Heart right ventricle (tissue), 16 donors: Measurements from ENCODE around the gene TMEM115. TPM values are rescaled to one million over a fixed set of nuclear protein-coding genes. Genes with fewer than 3 reads are reported as not detected.

Experiments
- ATAC-seq, 8 donors: fragments of 200-7000 bp; cut with Tn5 transposase; one replicate each; pipeline ENCODE4 v1.9.1; 2020; ENCODE audit warnings: mild to moderate bottlenecking in 8 of 8, moderate library complexity in 8 of 8, moderate number of reproducible peaks in 1 of 8
- DNase-seq, 2 donors: peaks; one replicate each; pipeline ENCODE4 v3.0.0-alpha.2; 2020
- H3K27ac ChIP-seq, 10 donors: fragments of 200-600 bp; sonication (generic) in 2 of 10; one replicate each; pipeline versions ENCODE4 v1.5.0 to v1.8.0; 2020 to 2022; ENCODE audit warnings: mild to moderate bottlenecking in 3 of 10
- H3K27me3 ChIP-seq, 7 donors: fragments of 200-600 bp; one replicate each; pipeline ENCODE4 v1.8.0; 2021 to 2022; ENCODE audit warnings: mild to moderate bottlenecking in 2 of 7
- H3K36me3 ChIP-seq, 9 donors: fragments of 200-600 bp; sonication (generic) in 1 of 9; one replicate each; pipeline versions ENCODE4 v1.5.0 to v1.8.0; 2020 to 2022; ENCODE audit warnings: mild to moderate bottlenecking in 2 of 9
- H3K4me1 ChIP-seq, 9 donors: fragments of 200-600 bp; sonication (generic) in 1 of 9; one replicate each; pipeline versions ENCODE4 v1.5.0 to v1.8.0; 2020 to 2022; ENCODE audit warnings: mild to moderate bottlenecking in 4 of 9
- H3K4me3 ChIP-seq, 10 donors: fragments of 200-600 bp; sonication (generic) in 2 of 10; one replicate each; pipeline versions ENCODE4 v1.5.0 to v1.8.0; 2020 to 2022; ENCODE audit warnings: mild to moderate bottlenecking in 7 of 10, moderate library complexity in 2 of 10
- H3K9me3 ChIP-seq, 11 donors: fragments of 200-600 bp in 10 of 11; sonication (generic) in 2 of 11; one replicate each; pipeline versions ENCODE4 v1.5.0 to v1.8.0; 2013 to 2022; ENCODE audit warnings: mild to moderate bottlenecking in 2 of 11, control low read depth in 1 of 11, moderate library complexity in 1 of 11
- WGBS, 2 donors: extraction: QIAGEN DNeasy Blood & Tissue Kit; methylation state at CpG; one replicate each; pipeline ENCODE4 v1.1.7; 2013; ENCODE audit warnings: inconsistent platforms in 1 of 2; 5-methylcytosine and 5-hydroxymethylcytosine counted together
- intact Hi-C, 10 donors: fragments of 100-400 bp; cut with DNase I; formaldehyde crosslinking; loops; one replicate each; pipeline versions ENCODE4 v1.11.1 to v1.14.2; 2022
- polyA plus RNA-seq, 2 donors: library from polyadenylated mRNA; stranded (reverse); fragments of 200-250 nt; gene quantifications; one replicate each; pipeline ENCODE4 v1.2.3, GENCODE V29; 2013
- total RNA-seq, 10 donors: library from RNA; stranded (reverse); fragmentation: NEBNext Ultra II Directional in 3 of 10; extraction: Animal tissue kit (Norgen Biotek cat#: 25700) in 3 of 10; gene quantifications; one replicate each; pipeline versions ENCODE4 v1.2.1 to v1.2.4, GENCODE V29; 2021 to 2023
- TF ChIP-seq, protein P1 (sequence below), 9 donors: fragments of 200-600 bp; sonication (generic) in 2 of 9; IDR thresholded peaks; one replicate each; pipeline versions ENCODE4 v1.5.0 to v1.8.0; 2021 to 2022; ENCODE audit warnings: antibody characterized with exemption in 9 of 9, mild to moderate bottlenecking in 5 of 9, moderate library complexity in 1 of 9
- donor health status: Arrhythmogenic right ventricular cardiomyopathy.
- donor health status: ischemic (EF 13 %, LVEDD 7.1; RV severe dilation, severe dysfunction).
- donor health status: healthy with polysubstance abuse.
- donor health status: DM: no; HTN: yes; CAD: no.
- donor health status: DM: no; HTN: no; CAD: no.
- donor health status: ischemic (EF 25% LVEDD 6.9; RV normal size, moderate dysfunction).
- donor health status: ischemic (EF 25% LVEDD 5.7; RV mildly dilated, moderate dysfunction).
- donor health status: healthy.
- donor health status: DM: yes; HTN: yes; CAD: no.
- donor health status: Ischemic cardiomyopathy.
- donor health status: ischemic (EF 35%, LVEDD 5.7; RV mildly dilated, moderate dysfunction).
- donor health status: nonischemic (EF 11% LVEDD 7.7; RV severe dilation, severe dysfunction).
- donor health status: DM: yes; HTN: yes; CAD: no.
- donor health status: PGD.
- donor health status: ischemic (EF 29% LVEDD 5.4; RV normal size, mild dysfunction).
- donor health status: nonischemic (EF 23%, LVEDD 6.1; RV moderate dilation, normal function).

The TMEM115 gene
- total and polyA plus RNA-seq, 12 donors = 18.1 to 47.6 (median 24.2) TPM

DNA sequence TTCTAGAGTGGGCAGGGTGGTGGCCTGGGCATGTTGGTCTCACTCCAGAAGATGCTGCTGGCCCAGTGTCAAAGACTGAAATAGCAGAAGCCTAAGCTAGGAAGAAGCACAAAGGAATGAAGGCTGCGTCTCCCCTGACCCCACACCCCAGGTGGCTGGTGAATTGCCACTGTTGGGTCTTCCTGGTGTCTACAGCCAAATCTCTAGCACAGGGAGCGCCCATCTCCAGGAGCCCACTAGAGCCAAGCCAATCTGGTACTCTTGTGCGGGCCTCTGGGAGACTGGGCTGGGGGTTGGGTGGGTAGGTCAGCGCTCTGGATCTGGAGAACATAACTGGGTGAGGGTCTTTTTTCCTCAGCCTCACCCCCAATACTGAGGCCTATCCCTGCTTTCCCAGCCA lies 32.2 kb downstream of the TMEM115 start:
- Histone ChIP-seq H3K27me3 (no peaks in the 10 kb centered on the region), H3K4me3 (peak overlapping the region; percentile 76 to 97 (median 90)), H3K36me3 (peaks cover 8 to 56% (median 34%) of the 10 kb centered on the region in 9 donors), H3K4me1 (peaks cover 19 to 65% (median 55%) of the 10 kb centered on the region in 9 donors), H3K27ac (peak overlapping the region in 7 of 10 donors; percentile 79 to 93 (median 91)), H3K9me3 (no peaks in the 10 kb centered on the region)
- TF ChIP-seq, protein P1, sequence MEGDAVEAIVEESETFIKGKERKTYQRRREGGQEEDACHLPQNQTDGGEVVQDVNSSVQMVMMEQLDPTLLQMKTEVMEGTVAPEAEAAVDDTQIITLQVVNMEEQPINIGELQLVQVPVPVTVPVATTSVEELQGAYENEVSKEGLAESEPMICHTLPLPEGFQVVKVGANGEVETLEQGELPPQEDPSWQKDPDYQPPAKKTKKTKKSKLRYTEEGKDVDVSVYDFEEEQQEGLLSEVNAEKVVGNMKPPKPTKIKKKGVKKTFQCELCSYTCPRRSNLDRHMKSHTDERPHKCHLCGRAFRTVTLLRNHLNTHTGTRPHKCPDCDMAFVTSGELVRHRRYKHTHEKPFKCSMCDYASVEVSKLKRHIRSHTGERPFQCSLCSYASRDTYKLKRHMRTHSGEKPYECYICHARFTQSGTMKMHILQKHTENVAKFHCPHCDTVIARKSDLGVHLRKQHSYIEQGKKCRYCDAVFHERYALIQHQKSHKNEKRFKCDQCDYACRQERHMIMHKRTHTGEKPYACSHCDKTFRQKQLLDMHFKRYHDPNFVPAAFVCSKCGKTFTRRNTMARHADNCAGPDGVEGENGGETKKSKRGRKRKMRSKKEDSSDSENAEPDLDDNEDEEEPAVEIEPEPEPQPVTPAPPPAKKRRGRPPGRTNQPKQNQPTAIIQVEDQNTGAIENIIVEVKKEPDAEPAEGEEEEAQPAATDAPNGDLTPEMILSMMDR (IDR thresholded peaks at IDR 0.05) = no peak
- ATAC-seq (no peak), DNase-seq (no peak)
- intact Hi-C loops = loop anchor here in 1 of 10 donors (10.0 kb wide), 1 partner anchor 62 kb away; the partner anchor contains the start of gene SEMA3B
- 62 to 67% methylated on average over 4 of the region's 4 CpGs for WGBS, 2 donors

DNA sequence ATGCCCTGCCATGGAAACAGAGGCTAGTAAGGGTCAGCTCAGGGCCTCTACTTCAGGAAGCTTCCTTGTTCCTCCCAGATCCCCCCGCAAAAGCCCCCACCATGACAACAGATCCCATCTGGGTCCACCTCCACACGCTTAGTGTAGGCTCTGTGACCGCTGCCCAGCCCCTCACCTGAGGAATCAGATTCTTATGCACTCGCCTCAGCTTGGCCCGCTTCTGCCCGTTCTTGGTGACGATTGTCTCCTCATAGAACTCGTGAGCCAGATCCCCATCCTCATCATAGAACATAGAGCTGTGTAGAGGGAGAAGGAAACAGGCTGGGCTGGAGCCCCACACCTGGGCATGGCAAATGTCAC lies 33.2 kb downstream of the TMEM115 start:
- Histone ChIP-seq H3K4me1 (peaks cover 21 to 68% (median 54%) of the 10 kb centered on the region in 9 donors), H3K9me3 (no peaks in the 10 kb centered on the region), H3K4me3 (no peak overlapping the region), H3K27ac (peak overlapping the region in 6 of 10 donors; percentile 40 to 99 (median 95)), H3K27me3 (no peaks in the 10 kb centered on the region), H3K36me3 (peaks cover 3 to 46% (median 24%) of the 10 kb centered on the region in 9 donors)
- intact Hi-C loops = loop anchor here in 1 of 10 donors (10.0 kb wide), 1 partner anchor 61 kb away; the partner anchor contains the start of gene SEMA3B
- no peak for DNase-seq
- TF ChIP-seq, protein P1 (IDR thresholded peaks at IDR 0.05) = no peak
- 92 to 94% methylated on average over 8 of the region's 8 CpGs for WGBS, 2 donors
- no peak for ATAC-seq

DNA sequence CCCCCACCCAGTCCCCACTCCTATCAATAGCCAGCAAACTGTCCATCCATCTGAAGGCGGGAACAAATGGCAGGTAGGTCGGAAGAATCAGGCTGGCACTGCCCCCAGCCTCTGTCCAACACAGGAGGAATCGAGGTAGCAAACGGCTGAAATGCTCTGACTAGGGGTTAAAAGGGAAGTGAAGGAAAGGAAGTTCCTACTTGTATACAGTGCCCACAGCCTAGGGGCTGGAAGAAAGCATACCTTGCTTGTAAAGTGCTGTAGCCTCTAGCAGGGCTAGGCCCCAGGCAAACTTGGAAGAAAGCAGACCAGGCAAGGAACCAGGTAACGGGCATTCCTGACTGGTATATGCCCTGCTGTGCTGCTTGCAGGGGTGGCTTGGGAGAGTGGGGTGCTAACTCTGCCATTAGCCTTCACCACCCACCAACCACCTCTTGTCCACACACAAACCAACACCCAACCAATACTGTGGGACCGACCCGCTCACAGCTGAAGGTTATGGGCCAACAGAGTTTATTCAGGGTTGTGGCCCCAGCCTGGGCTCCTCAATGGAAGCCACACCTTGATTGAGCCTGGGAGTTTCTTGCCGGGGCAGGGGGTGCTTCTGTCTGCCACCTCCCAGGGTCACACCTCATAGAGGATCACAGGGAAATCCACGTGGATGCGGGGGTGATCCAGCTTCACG lies 33.7 kb downstream of the TMEM115 start:
- intact Hi-C loops = loop anchor here in 3 of 10 donors (2.0 to 10.0 kb wide), 3 partner anchors 51 to 99 kb away; partner anchors contain the start of gene SEMA3B (in 1 of the 3)
- H3K4me1 ChIP-seq = peaks cover 21 to 70% (median 55%) of the 10 kb centered on the region in 9 donors
- no peaks in the 10 kb centered on the region for H3K27me3 ChIP-seq
- H3K36me3 ChIP-seq = peaks cover 0 to 41% (median 19%) of the 10 kb centered on the region in 9 donors
- no peaks in the 10 kb centered on the region for H3K9me3 ChIP-seq
- H3K27ac ChIP-seq = peak overlapping the region; percentile 40 to 99 (median 96)
- no peak overlapping the region for H3K4me3 ChIP-seq
- DNase-seq (no peak), ATAC-seq (no peak)
- 88 to 95% methylated on average over 11 of the region's 11 CpGs for WGBS, 2 donors
- TF ChIP-seq, protein P1 (IDR thresholded peaks at IDR 0.05) = no peak

DNA sequence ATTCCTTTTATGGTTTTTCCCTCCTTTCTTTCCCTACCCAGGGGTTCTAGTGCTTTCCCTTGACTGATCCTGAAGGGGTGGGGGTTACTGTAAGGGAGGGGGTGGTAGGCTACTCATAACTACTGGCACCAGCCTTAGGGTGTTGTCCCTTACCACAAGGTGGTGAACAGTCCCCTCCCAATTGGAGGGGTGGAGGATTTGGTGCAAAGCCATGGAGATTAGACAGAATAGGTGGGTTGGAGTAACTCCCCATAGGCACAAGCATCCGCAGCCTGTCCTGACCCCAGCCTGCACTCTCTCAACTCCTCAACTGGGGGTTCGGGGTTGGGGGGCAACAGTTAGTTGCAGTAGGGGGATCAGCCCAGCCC lies 34.2 kb downstream of the TMEM115 start:
- intact Hi-C loops = loop anchor here in 3 of 10 donors (2.0 to 10.0 kb wide), 3 partner anchors 50 to 98 kb away; partner anchors contain the start of gene SEMA3B (in 1 of the 3)
- Histone ChIP-seq H3K9me3 (no peaks in the 10 kb centered on the region), H3K27me3 (no peaks in the 10 kb centered on the region), H3K27ac (peak overlapping the region; percentile 48 to 99 (median 97)), H3K4me1 (peaks cover 25 to 75% (median 60%) of the 10 kb centered on the region in 9 donors), H3K36me3 (peaks cover 0 to 36% (median 14%) of the 10 kb centered on the region in 9 donors), H3K4me3 (no peak overlapping the region)
- TF ChIP-seq, protein P1 (IDR thresholded peaks at IDR 0.05) = no peak
- 84 to 88% methylated on average over 2 of the region's 2 CpGs for WGBS, 2 donors
- DNase-seq = no peak
- no peak for ATAC-seq
